Mesangial cell (primary cell): ENCODE results near the gene VANGL1. TPM values are rescaled to one million over a fixed set of nuclear protein-coding genes. Genes with fewer than 3 reads are reported as not detected.

Experiments used
- total RNA-seq: library from RNA; depleted of rRNA; stranded (reverse); fragments of >200 nt; gene quantifications from 2 replicates; pipeline ENCODE4 v1.2.3, GENCODE V29; 2015

VANGL1 gene
- 12.2 and 29.0 TPM in 2 replicates for total RNA-seq

GRCh38 chr1:115641762-115642167 is at the start of gene VANGL1:
VANGL1 (plus strand) TSS chr1:115641970; CDS start chr1:115651414, 9,444 bp downstream.

Other genes starting within 250 kb of the VANGL1 start
- not detected in 2 replicates for gene CASQ2, start 126.7 kb downstream of the VANGL1 start, total RNA-seq
- not detected in 2 replicates for gene NHLH2, start 199.2 kb downstream of the VANGL1 start, total RNA-seq